H1 (cell line): Measurements from ENCODE around the gene LYRM4. TPM values are rescaled to one million over a fixed set of nuclear protein-coding genes. Genes with fewer than 3 reads are reported as not detected.

Source experiments
- BRCA1 ChIP-seq: IDR thresholded peaks from 2 replicates; pipeline ENCODE4 v1.6.1; 2012; ENCODE audit warnings: low read depth, low read length, improper control_type of control experiment
- CBX8 ChIP-seq: fragments of 300-800, 300-1000 bp; sonication (generic); IDR thresholded peaks from 2 replicates; pipeline ENCODE4 v1.7.1; 2016; ENCODE audit warnings: low read depth, low read length, borderline replicate concordance
- CHD1 ChIP-seq: IDR thresholded peaks from 2 replicates; pipeline ENCODE4 v1.6.1; 2012; ENCODE audit warnings: low read depth, low read length, improper control_type of control experiment
- CHD7 ChIP-seq: fragments of 300-600 bp; sonication (generic); IDR thresholded peaks from 2 replicates; pipeline ENCODE4 v1.7.1; 2012; ENCODE audit warnings: low read length, moderate library complexity, mild to moderate bottlenecking, inconsistent platforms; ENCODE audit not compliant: insufficient replicate concordance
- GTF2F1 ChIP-seq: IDR thresholded peaks from 2 replicates; pipeline ENCODE4 v1.6.1; 2012; ENCODE audit warnings: low read depth, low read length, improper control_type of control experiment, borderline replicate concordance
- KDM4A ChIP-seq: IDR thresholded peaks from one replicate; pipeline ENCODE4 v1.7.1; 2012; ENCODE audit warnings: low read depth, mild to moderate bottlenecking, moderate library complexity, low read length, inconsistent platforms; ENCODE audit not compliant: severe bottlenecking
- MAFK ChIP-seq: IDR thresholded peaks from 2 replicates; pipeline ENCODE4 v1.6.1; 2012; ENCODE audit warnings: low read depth, mild to moderate bottlenecking, improper control_type of control experiment, low read length
- SAP30 ChIP-seq: fragments of 300-600 bp; sonication (generic); IDR thresholded peaks from 2 replicates; pipeline ENCODE4 v1.7.1; 2012; ENCODE audit warnings: low read length, moderate library complexity, mild to moderate bottlenecking, inconsistent platforms; ENCODE audit not compliant: insufficient read depth, insufficient replicate concordance
- SP2 ChIP-seq: IDR thresholded peaks from 2 replicates; pipeline ENCODE4 v1.6.1; 2012; ENCODE audit warnings: mild to moderate bottlenecking, low read length, inconsistent platforms
- SP4 ChIP-seq: IDR thresholded peaks from 2 replicates; pipeline ENCODE4 v1.6.1; 2012; ENCODE audit warnings: low read length, inconsistent platforms
- TAF1 ChIP-seq: IDR thresholded peaks from 2 replicates; pipeline ENCODE4 v1.6.1; 2011; ENCODE audit warnings: mild to moderate bottlenecking, low read depth, low read length
- polyA plus RNA-seq, 7 experiments: library from polyadenylated mRNA; depleted of rRNA in 3 of 7; stranded (reverse) in 5 of 7; unstranded in 2 of 7; fragments of >200 nt in 5 of 7; fragments of 200-250 nt in 2 of 7; gene quantifications; 1 replicate in 5 of 7; 2 replicates in 1 of 7; 4 replicates in 1 of 7; pipeline versions ENCODE4 v1.2.1 to v1.2.3, GENCODE V29; 2011 to 2013; ENCODE audit warnings: missing spikeins in 2 of 7, mixed read lengths in 2 of 7
- total RNA-seq: library from RNA; stranded (reverse); fragmentation: NEBNext Ultra II Directional; extraction: Animal tissue kit (Norgen Biotek cat#: 25700); gene quantifications from 2 replicates; pipeline ENCODE4 v1.2.1, GENCODE V29; 2021

LYRM4 gene
- total and polyA plus RNA-seq, 2 of the 8 experiments (the other 6 are each of a cell fraction or from before 2014, with no cell fraction given), result 56.6 to 62.8 TPM

- TF ChIP-seq CHD7 (no peak), CHD1 (no peak), BRCA1 (no peak), GTF2F1 (no peak), MAFK (no peak), SP2 (no peak), KDM4A (no peak), TAF1 (no peak), CBX8 (no peak), SP4 (no peak), SAP30 (no peak)
Measured at GRCh38 chr6:5093231-5094015, 167.3 kb downstream of the LYRM4 start (continued).
